HG03558 (cell line): ENCODE measurements around the gene SRBD1.

Experiments used
- ATAC-seq: cut with Tn5 transposase; IDR thresholded peaks from one replicate; pipeline ENCODE4 v1.9.1; 2021; ENCODE audit warnings: moderate number of reproducible peaks; ENCODE audit not compliant: unreplicated experiment; ENCODE audit errors: extremely low read depth

Gene SRBD1

GRCh38 chr2:45340318-45340717 lies 270.7 kb downstream of the SRBD1 start:
- no peak for ATAC-seq

- ATAC-seq, result no peak
Measured at GRCh38 chr2:45339253-45339652, 271.8 kb downstream of the SRBD1 start.
